ENCODE data around the gene ALAD. TPM values are rescaled to one million over a fixed set of nuclear protein-coding genes. Genes with fewer than 3 reads are reported as not detected.

Gene ALAD
- total and polyA plus RNA-seq, 2 of the 8 experiments (the other 6 are each of a cell fraction or from before 2014, with no cell fraction given): 8.2 to 15.3 TPM

- TF ChIP-seq POU5F1 (IDR thresholded peaks at IDR 0.05; ENCODE audit: low read depth, low read length): no peak
- TF ChIP-seq ATF2 (IDR thresholded peaks at IDR 0.05; ENCODE audit: low read length): no peak
- no peak for TF ChIP-seq KDM4A (IDR thresholded peaks at IDR 0.05; ENCODE audit: low read depth, low read length, severe bottlenecking)
- no peak for TF ChIP-seq CHD2 (IDR thresholded peaks at IDR 0.05; ENCODE audit: low read length)
- no peak for TF ChIP-seq BCL11A (IDR thresholded peaks at IDR 0.05; ENCODE audit: low read depth in 2 of 2, low read length in 2 of 2)
- TF ChIP-seq RNF2 (IDR thresholded peaks at IDR 0.05; ENCODE audit: borderline replicate concordance, low read depth, low read length, missing control alignments, poor library complexity, severe bottlenecking): no peak
- TF ChIP-seq, protein P1, sequence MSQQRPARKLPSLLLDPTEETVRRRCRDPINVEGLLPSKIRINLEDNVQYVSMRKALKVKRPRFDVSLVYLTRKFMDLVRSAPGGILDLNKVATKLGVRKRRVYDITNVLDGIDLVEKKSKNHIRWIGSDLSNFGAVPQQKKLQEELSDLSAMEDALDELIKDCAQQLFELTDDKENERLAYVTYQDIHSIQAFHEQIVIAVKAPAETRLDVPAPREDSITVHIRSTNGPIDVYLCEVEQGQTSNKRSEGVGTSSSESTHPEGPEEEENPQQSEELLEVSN (IDR thresholded peaks at IDR 0.05): no peak
- TF ChIP-seq, protein P2, sequence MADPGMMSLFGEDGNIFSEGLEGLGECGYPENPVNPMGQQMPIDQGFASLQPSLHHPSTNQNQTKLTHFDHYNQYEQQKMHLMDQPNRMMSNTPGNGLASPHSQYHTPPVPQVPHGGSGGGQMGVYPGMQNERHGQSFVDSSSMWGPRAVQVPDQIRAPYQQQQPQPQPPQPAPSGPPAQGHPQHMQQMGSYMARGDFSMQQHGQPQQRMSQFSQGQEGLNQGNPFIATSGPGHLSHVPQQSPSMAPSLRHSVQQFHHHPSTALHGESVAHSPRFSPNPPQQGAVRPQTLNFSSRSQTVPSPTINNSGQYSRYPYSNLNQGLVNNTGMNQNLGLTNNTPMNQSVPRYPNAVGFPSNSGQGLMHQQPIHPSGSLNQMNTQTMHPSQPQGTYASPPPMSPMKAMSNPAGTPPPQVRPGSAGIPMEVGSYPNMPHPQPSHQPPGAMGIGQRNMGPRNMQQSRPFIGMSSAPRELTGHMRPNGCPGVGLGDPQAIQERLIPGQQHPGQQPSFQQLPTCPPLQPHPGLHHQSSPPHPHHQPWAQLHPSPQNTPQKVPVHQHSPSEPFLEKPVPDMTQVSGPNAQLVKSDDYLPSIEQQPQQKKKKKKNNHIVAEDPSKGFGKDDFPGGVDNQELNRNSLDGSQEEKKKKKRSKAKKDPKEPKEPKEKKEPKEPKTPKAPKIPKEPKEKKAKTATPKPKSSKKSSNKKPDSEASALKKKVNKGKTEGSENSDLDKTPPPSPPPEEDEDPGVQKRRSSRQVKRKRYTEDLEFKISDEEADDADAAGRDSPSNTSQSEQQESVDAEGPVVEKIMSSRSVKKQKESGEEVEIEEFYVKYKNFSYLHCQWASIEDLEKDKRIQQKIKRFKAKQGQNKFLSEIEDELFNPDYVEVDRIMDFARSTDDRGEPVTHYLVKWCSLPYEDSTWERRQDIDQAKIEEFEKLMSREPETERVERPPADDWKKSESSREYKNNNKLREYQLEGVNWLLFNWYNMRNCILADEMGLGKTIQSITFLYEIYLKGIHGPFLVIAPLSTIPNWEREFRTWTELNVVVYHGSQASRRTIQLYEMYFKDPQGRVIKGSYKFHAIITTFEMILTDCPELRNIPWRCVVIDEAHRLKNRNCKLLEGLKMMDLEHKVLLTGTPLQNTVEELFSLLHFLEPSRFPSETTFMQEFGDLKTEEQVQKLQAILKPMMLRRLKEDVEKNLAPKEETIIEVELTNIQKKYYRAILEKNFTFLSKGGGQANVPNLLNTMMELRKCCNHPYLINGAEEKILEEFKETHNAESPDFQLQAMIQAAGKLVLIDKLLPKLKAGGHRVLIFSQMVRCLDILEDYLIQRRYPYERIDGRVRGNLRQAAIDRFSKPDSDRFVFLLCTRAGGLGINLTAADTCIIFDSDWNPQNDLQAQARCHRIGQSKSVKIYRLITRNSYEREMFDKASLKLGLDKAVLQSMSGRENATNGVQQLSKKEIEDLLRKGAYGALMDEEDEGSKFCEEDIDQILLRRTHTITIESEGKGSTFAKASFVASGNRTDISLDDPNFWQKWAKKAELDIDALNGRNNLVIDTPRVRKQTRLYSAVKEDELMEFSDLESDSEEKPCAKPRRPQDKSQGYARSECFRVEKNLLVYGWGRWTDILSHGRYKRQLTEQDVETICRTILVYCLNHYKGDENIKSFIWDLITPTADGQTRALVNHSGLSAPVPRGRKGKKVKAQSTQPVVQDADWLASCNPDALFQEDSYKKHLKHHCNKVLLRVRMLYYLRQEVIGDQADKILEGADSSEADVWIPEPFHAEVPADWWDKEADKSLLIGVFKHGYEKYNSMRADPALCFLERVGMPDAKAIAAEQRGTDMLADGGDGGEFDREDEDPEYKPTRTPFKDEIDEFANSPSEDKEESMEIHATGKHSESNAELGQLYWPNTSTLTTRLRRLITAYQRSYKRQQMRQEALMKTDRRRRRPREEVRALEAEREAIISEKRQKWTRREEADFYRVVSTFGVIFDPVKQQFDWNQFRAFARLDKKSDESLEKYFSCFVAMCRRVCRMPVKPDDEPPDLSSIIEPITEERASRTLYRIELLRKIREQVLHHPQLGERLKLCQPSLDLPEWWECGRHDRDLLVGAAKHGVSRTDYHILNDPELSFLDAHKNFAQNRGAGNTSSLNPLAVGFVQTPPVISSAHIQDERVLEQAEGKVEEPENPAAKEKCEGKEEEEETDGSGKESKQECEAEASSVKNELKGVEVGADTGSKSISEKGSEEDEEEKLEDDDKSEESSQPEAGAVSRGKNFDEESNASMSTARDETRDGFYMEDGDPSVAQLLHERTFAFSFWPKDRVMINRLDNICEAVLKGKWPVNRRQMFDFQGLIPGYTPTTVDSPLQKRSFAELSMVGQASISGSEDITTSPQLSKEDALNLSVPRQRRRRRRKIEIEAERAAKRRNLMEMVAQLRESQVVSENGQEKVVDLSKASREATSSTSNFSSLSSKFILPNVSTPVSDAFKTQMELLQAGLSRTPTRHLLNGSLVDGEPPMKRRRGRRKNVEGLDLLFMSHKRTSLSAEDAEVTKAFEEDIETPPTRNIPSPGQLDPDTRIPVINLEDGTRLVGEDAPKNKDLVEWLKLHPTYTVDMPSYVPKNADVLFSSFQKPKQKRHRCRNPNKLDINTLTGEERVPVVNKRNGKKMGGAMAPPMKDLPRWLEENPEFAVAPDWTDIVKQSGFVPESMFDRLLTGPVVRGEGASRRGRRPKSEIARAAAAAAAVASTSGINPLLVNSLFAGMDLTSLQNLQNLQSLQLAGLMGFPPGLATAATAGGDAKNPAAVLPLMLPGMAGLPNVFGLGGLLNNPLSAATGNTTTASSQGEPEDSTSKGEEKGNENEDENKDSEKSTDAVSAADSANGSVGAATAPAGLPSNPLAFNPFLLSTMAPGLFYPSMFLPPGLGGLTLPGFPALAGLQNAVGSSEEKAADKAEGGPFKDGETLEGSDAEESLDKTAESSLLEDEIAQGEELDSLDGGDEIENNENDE (IDR thresholded peaks at IDR 0.05; ENCODE audit: insufficient replicate concordance, low read length): no peak
Observed at GRCh38 chr9:113373256-113373655, 27.8 kb downstream of the ALAD start (continued).

Data from H1 (cell line).